ENCODE measurements around the gene SCYGR2. TPM values are rescaled to one million over a fixed set of nuclear protein-coding genes. Genes with fewer than 3 reads are reported as not detected.

Gene SCYGR2
- total RNA-seq, 1 donor from 2014 or later: not detected

GRCh38 chr2:227642656-227643055 lies 44.0 kb downstream of the SCYGR2 start:
- Mint-ChIP-seq H3K4me1 (peaks cover 19% of the 10 kb centered on the region), H3K9me3 (no peaks in the 10 kb centered on the region), H3K4me3 (peak overlapping the region; percentile 11), H3K27me3 (ENCODE audit: low read depth) (no peaks in the 10 kb centered on the region), H3K27ac (peak overlapping the region; percentile 62), H3K36me3 (no peaks in the 10 kb centered on the region)
- TF ChIP-seq CTCF (IDR thresholded peaks at IDR 0.05; ENCODE audit: unreplicated experiment): no peak
- DNase-seq (ENCODE audit: low spot score in 2 of 2, unreplicated experiment in 2 of 2): no peak

GRCh38 chr2:227643990-227644551 lies 45.4 kb downstream of the SCYGR2 start:
- no peak overlapping the region for H3K4me3 Mint-ChIP-seq
- DNase-seq (ENCODE audit: low spot score in 2 of 2, unreplicated experiment in 2 of 2): no peak
- H3K36me3 Mint-ChIP-seq: no peaks in the 10 kb centered on the region
- TF ChIP-seq CTCF (IDR thresholded peaks at IDR 0.05; ENCODE audit: unreplicated experiment): no peak
- H3K27ac Mint-ChIP-seq: no peak overlapping the region
- no peaks in the 10 kb centered on the region for H3K9me3 Mint-ChIP-seq
- peaks cover 24% of the 10 kb centered on the region for H3K4me1 Mint-ChIP-seq
- H3K27me3 Mint-ChIP-seq (ENCODE audit: low read depth): no peaks in the 10 kb centered on the region

Other genes with a start within 250 kb of the SCYGR2 start
- not detected in 3 replicates for gene TM4SF20, start 219.6 kb upstream of the SCYGR2 start, total RNA-seq
- not detected in 3 replicates for gene SCYGR1, start 210.9 kb upstream of the SCYGR2 start, total RNA-seq
- 59.3 to 62.5 TPM (median 60.9 TPM) in 3 replicates for gene AGFG1, start 126.7 kb upstream of the SCYGR2 start, total RNA-seq
- gene SCYGR3, start 15.9 kb downstream of the SCYGR2 start, total RNA-seq: not detected in 3 replicates
- gene SCYGR4, start 18.6 kb downstream of the SCYGR2 start, total RNA-seq: not detected in 3 replicates
- not detected in 3 replicates for gene SCYGR5, start 67.9 kb downstream of the SCYGR2 start, total RNA-seq
- 11.3 to 11.9 TPM (median 11.4 TPM) in 3 replicates for gene SLC19A3, start 119.1 kb downstream of the SCYGR2 start, total RNA-seq
- not detected in 3 replicates for gene SCYGR6, start 125.9 kb downstream of the SCYGR2 start, total RNA-seq
- gene SCYGR7, start 129.4 kb downstream of the SCYGR2 start, total RNA-seq: not detected in 3 replicates
- not detected in 3 replicates for gene SCYGR8, start 147.0 kb downstream of the SCYGR2 start, total RNA-seq
- gene CCL20, start 214.9 kb downstream of the SCYGR2 start, total RNA-seq: 0.36 TPM in 1 of 3 replicates, not detected in the others

Data from mesothelial cell of epicardium (in vitro differentiated cells).